Neural cell (in vitro differentiated cells): ENCODE data around the gene PCDHB5.
"Not testable (repeated sequence)": the region's sequence is repeated elsewhere in the genome, so short reads cannot be mapped to it uniquely, and the experiment has no call there.

Experiments
- EP300 ChIP-seq: fragments of 450-650 bp; conservative IDR thresholded peaks from 2 replicates; pipeline ENCODE4 v1.6.1; 2014; ENCODE audit warnings: antibody characterized with exemption, mild to moderate bottlenecking, moderate library complexity; ENCODE audit not compliant: poor library complexity, severe bottlenecking
- EZH2 ChIP-seq: fragments of 200-600, 300-800 bp; shearing (Covaris generic), sonication (generic); IDR thresholded peaks from 2 replicates; pipeline ENCODE4 v1.6.1; 2014; ENCODE audit warnings: antibody characterized with exemption, low read length, borderline replicate concordance, mild to moderate bottlenecking; ENCODE audit not compliant: insufficient read depth, poor library complexity, severe bottlenecking
- POLR2AphosphoS5 ChIP-seq: IDR thresholded peaks from 2 replicates; pipeline ENCODE4 v1.6.1; 2012
- RAD21 ChIP-seq: fragments of 450-650 bp; conservative IDR thresholded peaks from 2 replicates; pipeline ENCODE4 v1.6.1; 2014; ENCODE audit warnings: antibody characterized with exemption, mild to moderate bottlenecking, moderate library complexity
- SMC3 ChIP-seq: fragments of 450-650 bp; conservative IDR thresholded peaks from 2 replicates; pipeline ENCODE4 v1.6.1; 2014; ENCODE audit warnings: antibody characterized with exemption, mild to moderate bottlenecking, moderate library complexity; ENCODE audit not compliant: poor library complexity
- TAF1 ChIP-seq: IDR thresholded peaks from 2 replicates; pipeline ENCODE4 v1.6.1; 2012; ENCODE audit warnings: low read depth
- TF ChIP-seq, protein P1 (sequence below): IDR thresholded peaks from 2 replicates; pipeline ENCODE4 v1.6.1; 2012; ENCODE audit warnings: borderline replicate concordance
- TF ChIP-seq, protein P2 (sequence below): fragments of 450-650 bp; IDR thresholded peaks from 2 replicates; pipeline ENCODE4 v1.5.1; 2014; ENCODE audit warnings: antibody characterized with exemption, mild to moderate bottlenecking, moderate library complexity; ENCODE audit not compliant: poor library complexity, severe bottlenecking

DNA sequence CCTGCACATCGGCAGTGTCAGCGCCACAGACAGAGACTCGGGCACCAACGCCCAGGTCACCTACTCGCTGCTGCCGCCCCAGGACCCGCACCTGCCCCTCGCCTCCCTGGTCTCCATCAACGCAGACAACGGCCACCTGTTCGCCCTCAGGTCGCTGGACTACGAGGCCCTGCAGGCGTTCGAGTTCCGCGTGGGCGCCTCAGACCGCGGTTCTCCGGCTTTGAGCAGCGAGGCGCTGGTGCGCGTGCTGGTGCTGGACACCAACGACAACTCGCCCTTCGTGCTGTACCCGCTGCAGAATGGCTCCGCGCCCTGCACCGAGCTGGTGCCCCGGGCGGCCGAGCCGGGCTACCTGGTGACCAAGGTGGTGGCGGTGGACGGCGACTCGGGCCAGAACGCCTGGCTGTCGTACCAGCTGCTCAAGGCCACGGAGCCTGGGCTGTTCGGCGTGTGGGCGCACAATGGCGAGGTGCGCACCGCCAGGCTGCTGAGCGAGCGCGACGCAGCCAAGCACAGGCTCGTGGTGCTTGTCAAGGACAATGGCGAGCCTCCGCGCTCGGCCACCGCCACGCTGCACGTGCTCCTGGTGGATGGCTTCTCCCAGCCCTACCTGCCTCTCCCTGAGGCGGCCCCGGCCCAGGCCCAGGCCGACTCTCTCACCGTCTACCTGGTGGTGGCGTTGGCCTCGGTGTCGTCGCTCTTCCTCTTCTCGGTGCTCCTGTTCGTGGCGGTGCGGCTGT lies 11.4 kb upstream of the PCDHB5 start:
- TF ChIP-seq EZH2, RAD21, POLR2AphosphoS5, EP300, TAF1, SMC3: not testable (repeated sequence)
- TF ChIP-seq, protein P1, sequence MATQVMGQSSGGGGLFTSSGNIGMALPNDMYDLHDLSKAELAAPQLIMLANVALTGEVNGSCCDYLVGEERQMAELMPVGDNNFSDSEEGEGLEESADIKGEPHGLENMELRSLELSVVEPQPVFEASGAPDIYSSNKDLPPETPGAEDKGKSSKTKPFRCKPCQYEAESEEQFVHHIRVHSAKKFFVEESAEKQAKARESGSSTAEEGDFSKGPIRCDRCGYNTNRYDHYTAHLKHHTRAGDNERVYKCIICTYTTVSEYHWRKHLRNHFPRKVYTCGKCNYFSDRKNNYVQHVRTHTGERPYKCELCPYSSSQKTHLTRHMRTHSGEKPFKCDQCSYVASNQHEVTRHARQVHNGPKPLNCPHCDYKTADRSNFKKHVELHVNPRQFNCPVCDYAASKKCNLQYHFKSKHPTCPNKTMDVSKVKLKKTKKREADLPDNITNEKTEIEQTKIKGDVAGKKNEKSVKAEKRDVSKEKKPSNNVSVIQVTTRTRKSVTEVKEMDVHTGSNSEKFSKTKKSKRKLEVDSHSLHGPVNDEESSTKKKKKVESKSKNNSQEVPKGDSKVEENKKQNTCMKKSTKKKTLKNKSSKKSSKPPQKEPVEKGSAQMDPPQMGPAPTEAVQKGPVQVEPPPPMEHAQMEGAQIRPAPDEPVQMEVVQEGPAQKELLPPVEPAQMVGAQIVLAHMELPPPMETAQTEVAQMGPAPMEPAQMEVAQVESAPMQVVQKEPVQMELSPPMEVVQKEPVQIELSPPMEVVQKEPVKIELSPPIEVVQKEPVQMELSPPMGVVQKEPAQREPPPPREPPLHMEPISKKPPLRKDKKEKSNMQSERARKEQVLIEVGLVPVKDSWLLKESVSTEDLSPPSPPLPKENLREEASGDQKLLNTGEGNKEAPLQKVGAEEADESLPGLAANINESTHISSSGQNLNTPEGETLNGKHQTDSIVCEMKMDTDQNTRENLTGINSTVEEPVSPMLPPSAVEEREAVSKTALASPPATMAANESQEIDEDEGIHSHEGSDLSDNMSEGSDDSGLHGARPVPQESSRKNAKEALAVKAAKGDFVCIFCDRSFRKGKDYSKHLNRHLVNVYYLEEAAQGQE: not testable (repeated sequence)
- TF ChIP-seq, protein P2, sequence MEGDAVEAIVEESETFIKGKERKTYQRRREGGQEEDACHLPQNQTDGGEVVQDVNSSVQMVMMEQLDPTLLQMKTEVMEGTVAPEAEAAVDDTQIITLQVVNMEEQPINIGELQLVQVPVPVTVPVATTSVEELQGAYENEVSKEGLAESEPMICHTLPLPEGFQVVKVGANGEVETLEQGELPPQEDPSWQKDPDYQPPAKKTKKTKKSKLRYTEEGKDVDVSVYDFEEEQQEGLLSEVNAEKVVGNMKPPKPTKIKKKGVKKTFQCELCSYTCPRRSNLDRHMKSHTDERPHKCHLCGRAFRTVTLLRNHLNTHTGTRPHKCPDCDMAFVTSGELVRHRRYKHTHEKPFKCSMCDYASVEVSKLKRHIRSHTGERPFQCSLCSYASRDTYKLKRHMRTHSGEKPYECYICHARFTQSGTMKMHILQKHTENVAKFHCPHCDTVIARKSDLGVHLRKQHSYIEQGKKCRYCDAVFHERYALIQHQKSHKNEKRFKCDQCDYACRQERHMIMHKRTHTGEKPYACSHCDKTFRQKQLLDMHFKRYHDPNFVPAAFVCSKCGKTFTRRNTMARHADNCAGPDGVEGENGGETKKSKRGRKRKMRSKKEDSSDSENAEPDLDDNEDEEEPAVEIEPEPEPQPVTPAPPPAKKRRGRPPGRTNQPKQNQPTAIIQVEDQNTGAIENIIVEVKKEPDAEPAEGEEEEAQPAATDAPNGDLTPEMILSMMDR: not testable (repeated sequence)
